ENCODE measurements around the gene NDRG3.

The NDRG3 gene

DNA sequence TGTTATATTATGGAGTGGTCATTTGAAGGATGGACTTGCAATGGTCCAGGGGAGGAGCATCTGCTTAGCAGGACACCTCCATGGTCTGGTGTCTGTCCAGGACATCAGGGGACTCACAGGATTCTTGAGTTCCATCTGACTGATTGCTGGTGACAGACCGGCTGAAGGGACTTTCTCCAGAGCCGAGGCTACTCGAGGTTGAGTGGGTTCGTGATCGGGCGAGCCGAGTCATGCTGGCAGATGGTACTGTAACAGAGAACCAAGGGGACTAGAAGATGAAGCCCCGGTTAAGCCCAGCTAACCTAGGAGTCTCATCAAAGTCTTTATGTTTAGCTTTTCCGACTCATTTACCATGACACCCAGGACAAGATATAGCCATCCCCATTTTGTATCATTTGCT is 92.4 kb downstream of the NDRG3 start:
- no peak overlapping the region for H3K4me3 ChIP-seq (replicated peaks; ENCODE audit: low read depth, low read length)
- no peak for DNase-seq (ENCODE audit: low read depth)
- TF ChIP-seq, protein P1, sequence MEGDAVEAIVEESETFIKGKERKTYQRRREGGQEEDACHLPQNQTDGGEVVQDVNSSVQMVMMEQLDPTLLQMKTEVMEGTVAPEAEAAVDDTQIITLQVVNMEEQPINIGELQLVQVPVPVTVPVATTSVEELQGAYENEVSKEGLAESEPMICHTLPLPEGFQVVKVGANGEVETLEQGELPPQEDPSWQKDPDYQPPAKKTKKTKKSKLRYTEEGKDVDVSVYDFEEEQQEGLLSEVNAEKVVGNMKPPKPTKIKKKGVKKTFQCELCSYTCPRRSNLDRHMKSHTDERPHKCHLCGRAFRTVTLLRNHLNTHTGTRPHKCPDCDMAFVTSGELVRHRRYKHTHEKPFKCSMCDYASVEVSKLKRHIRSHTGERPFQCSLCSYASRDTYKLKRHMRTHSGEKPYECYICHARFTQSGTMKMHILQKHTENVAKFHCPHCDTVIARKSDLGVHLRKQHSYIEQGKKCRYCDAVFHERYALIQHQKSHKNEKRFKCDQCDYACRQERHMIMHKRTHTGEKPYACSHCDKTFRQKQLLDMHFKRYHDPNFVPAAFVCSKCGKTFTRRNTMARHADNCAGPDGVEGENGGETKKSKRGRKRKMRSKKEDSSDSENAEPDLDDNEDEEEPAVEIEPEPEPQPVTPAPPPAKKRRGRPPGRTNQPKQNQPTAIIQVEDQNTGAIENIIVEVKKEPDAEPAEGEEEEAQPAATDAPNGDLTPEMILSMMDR (IDR thresholded peaks at IDR 0.05; ENCODE audit: low read length, missing control alignments): no peak

DNA sequence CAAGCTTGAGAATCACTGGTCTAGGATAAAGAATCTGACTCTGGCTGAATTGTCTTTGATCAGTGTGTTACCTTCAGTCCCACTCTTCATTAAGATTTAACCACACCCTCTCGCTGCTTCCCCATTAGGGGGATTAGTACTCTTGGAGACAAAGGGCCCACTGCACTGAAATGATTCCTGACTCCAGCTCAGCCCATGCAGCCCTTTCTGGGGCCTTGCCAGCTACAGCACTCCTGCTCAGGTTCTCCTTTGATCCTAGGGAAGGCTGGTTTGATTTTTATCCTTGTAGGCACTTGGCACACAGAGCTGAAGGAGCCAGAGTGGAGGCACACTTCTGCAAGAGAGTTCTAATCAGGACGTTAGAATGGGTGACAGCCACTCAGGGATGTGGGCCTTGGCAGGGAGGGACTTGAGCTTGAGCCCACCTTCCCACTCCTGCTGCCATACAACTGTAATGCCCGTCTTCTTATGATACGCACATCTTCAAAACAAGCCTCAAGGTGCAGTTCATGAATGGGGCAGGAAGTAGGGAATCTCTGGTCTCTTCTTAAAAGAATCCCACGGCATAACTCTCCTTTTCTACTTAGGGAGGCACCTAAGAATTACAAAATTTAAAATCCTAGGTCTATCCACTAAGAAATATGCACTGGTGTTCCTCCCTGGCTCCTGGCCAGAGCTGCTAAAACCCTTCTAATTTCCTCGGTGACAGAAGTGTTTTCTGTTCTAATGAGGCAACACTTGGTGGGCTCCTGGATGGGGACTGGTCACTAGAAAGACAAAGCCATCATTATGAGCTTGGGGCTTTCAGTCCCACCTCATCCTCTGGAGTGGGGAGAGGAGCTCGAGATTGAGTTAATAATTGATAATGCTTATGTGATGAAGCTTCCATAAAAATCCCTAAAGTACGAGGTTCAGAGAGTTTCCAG is 98.4 kb downstream of the NDRG3 start:
- TF ChIP-seq, protein P1 (IDR thresholded peaks at IDR 0.05; ENCODE audit: low read length, missing control alignments): no peak
- H3K4me3 ChIP-seq (replicated peaks; ENCODE audit: low read depth, low read length): no peak overlapping the region
- no peak for DNase-seq (ENCODE audit: low read depth)

- no peak overlapping the region for H3K4me3 ChIP-seq (replicated peaks; ENCODE audit: low read depth, low read length)
- DNase-seq (ENCODE audit: low read depth): no peak
- TF ChIP-seq, protein P1 (IDR thresholded peaks at IDR 0.05; ENCODE audit: low read length, missing control alignments): no peak
These were observed 99.2 kb downstream of the NDRG3 start for GRCh38 chr20:36646678-36647077.

- DNase-seq (ENCODE audit: low read depth): no peak
- TF ChIP-seq, protein P1 (IDR thresholded peaks at IDR 0.05; ENCODE audit: low read length, missing control alignments): no peak
- H3K4me3 ChIP-seq (replicated peaks; ENCODE audit: low read depth, low read length): no peak within 1 kb of the TSS
These were observed 99.9 kb downstream of the NDRG3 start, which contains the start of gene SLA2 for GRCh38 chr20:36645998-36646397. TSS of gene SLA2 (minus strand) at chr20:36646196. CDS start at chr20:36641335, 4,861 bp downstream.

DNA sequence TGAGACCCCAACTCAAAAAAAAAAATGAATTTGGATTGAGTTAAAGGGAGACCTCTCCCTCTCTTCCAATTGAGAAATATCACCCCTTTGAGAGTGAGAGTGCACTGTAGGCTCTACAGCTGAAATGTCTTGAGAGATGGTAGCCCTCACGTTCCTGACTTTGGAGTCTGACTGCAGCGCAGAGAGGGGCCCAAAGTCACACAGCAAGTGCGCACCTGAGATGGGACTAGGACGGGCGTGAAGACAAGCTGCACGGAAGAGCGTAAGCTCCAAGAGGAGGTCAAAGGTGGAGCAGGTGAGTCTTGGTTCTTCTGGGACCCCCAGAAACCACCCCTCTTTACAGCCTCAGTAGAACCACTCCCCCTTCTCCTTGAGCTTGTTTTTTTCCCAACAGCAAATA is 100.5 kb downstream of the NDRG3 start:
- no peak overlapping the region for H3K4me3 ChIP-seq (replicated peaks; ENCODE audit: low read depth, low read length)
- TF ChIP-seq, protein P1 (IDR thresholded peaks at IDR 0.05; ENCODE audit: low read length, missing control alignments): no peak
- DNase-seq (ENCODE audit: low read depth): no peak

DNA sequence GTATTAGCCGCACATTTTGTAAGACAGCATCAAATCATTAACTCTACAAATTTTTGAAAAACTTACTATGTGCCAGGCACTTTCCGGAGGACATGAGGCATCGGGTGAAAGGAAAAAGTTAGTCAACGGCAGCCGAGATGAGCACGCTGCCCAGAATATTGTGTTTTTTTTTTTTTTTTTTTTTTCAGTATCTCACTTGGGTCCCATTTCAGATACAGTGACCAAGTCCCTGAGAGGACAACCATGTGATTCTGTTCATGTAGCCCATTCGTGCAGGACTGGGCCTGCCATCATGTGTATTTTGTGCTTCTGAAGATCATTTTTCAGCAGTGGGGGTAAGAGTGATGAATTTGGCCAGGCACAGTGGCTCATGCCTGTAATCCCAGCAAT is 101.2 kb downstream of the NDRG3 start:
- no peak for DNase-seq (ENCODE audit: low read depth)
- TF ChIP-seq, protein P1 (IDR thresholded peaks at IDR 0.05; ENCODE audit: low read length, missing control alignments): no peak
- H3K4me3 ChIP-seq (replicated peaks; ENCODE audit: low read depth, low read length): no peak overlapping the region

All from fibroblast of pulmonary artery (primary cell).